Transverse colon (tissue), 4 donors: ENCODE results near the gene HLA-DRB1. TPM values are rescaled to one million over a fixed set of nuclear protein-coding genes. Genes with fewer than 3 reads are reported as not detected.
"Not testable (repeated sequence)": the region's sequence is repeated elsewhere in the genome, so short reads cannot be mapped to it uniquely, and the experiment has no call there.

Experiments used
- DNase-seq: peaks from one replicate; pipeline ENCODE4 v3.0.0-alpha.2; 2019
- H3K27ac ChIP-seq, 4 donors: fragments of 200-600 bp; sonication (generic); 2 replicates each; pipeline ENCODE4 v1.5.1; 2016 to 2018; ENCODE audit warnings: inconsistent platforms in 4 of 4
- H3K27me3 ChIP-seq: fragments of 200-600 bp; sonication (generic); 2 replicates; pipeline ENCODE4 v1.5.1; 2017; ENCODE audit warnings: inconsistent platforms
- H3K36me3 ChIP-seq, 4 donors: fragments of 200-600 bp; sonication (generic); 2 replicates each; pipeline ENCODE4 v1.5.1; 2017 to 2019; ENCODE audit warnings: inconsistent platforms in 4 of 4
- H3K4me1 ChIP-seq, 4 donors: fragments of 200-600 bp; sonication (generic); 2 replicates each; pipeline ENCODE4 v1.5.1; 2017 to 2020; ENCODE audit warnings: inconsistent platforms in 4 of 4
- H3K4me3 ChIP-seq, 4 donors: fragments of 200-600 bp; sonication (generic); 1 replicate in 1 of 4; 2 replicates in 3 of 4; pipeline versions ENCODE4 v1.5.1 to v1.6.1; 2017 to 2019; ENCODE audit warnings: inconsistent platforms in 4 of 4
- H3K9me3 ChIP-seq, 2 donors: fragments of 200-600 bp; sonication (generic); 2 replicates each; pipeline ENCODE4 v1.5.1; 2017 to 2019; ENCODE audit warnings: inconsistent platforms in 2 of 2
- CTCF ChIP-seq, 5 experiments: fragments of 200-600 bp in 3 of 5; fragments of 450-650 bp in 2 of 5; sonication (generic) in 3 of 5; IDR thresholded peaks; 1 replicate in 2 of 5; 2 replicates in 3 of 5; pipeline ENCODE4 v1.5.1; 2016 to 2017; ENCODE audit warnings: antibody characterized with exemption in 5 of 5, inconsistent platforms in 3 of 5, mild to moderate bottlenecking in 2 of 5, moderate library complexity in 1 of 5
- EP300 ChIP-seq: sonication (generic); formaldehyde crosslinking; IDR thresholded peaks from one replicate; pipeline ENCODE4 v1.6.1; 2017; ENCODE audit warnings: antibody characterized with exemption, low read depth
- POLR2A ChIP-seq: fragments of 450-650 bp; IDR thresholded peaks from one replicate; pipeline ENCODE4 v1.6.1; 2016; ENCODE audit warnings: antibody characterized with exemption, mild to moderate bottlenecking, moderate library complexity
- POLR2AphosphoS5 ChIP-seq, 3 donors: sonication (generic); formaldehyde crosslinking; IDR thresholded peaks; one replicate each; pipeline ENCODE4 v1.6.1; 2016; ENCODE audit warnings: antibody characterized with exemption in 3 of 3
- WGBS, 2 donors: methylation state at CpG; one replicate each; pipeline ENCODE4 v1.1.5; 2018; ENCODE audit warnings: low coverage in 1 of 2; 5-methylcytosine and 5-hydroxymethylcytosine counted together
- in situ Hi-C, 4 donors: fragments of 200-750 bp; cut with MboI; loops; one replicate each; pipeline versions ENCODE4 v1.15.0 to v1.15.1; 2017; ENCODE audit warnings: low sequenced_read_pairs in 3 of 4, low pct_ligation_motif_present in 1 of 4, low pct_unique_long_range_greater_than_20kb in 1 of 4
- intact Hi-C: fragments of 100-400 bp; cut with DNase I; formaldehyde crosslinking; loops from one replicate; pipeline ENCODE4 v1.15.1; 2023; ENCODE audit warnings: low total_unique reads
- total RNA-seq, 4 donors: library from RNA; depleted of rRNA; stranded (reverse); fragments of >200 nt; gene quantifications; one replicate each; pipeline ENCODE4 v1.1.0, GENCODE V29; 2016

The HLA-DRB1 gene
- total RNA-seq, 4 donors from 2014 or later: 7.9 to 23.8 (median 12.6) TPM

GRCh38 chr6:32581315-32582095 is 8.1 kb downstream of the HLA-DRB1 start:
- TF ChIP-seq EP300 (no peak), POLR2AphosphoS5 (IDR thresholded peaks at IDR 0.05) (no peak), POLR2A (no peak), CTCF (IDR thresholded peaks at IDR 0.05) (no peak)
- WGBS, 2 donors: 0 to 32% methylated on average over 1 to 7 of the region's 8 CpGs
- Histone ChIP-seq H3K27ac (no peak overlapping the region), H3K27me3 (no peaks in the 10 kb centered on the region), H3K4me1 (no peaks in the 10 kb centered on the region), H3K4me3 (no peak overlapping the region), H3K36me3 (no peaks in the 10 kb centered on the region), H3K9me3 (no peaks in the 10 kb centered on the region)
- intact Hi-C loops (no loop called here), in situ Hi-C loops (loop anchor here in 1 of 4 donors (25.0 kb wide), 1 partner anchor 94 kb away; no protein-coding TSS in a partner anchor)
- no peak for DNase-seq

GRCh38 chr6:32580593-32580992 is 9.1 kb downstream of the HLA-DRB1 start:
- in situ Hi-C loops: loop anchor here in 1 of 4 donors (25.0 kb wide), 1 partner anchor 93 kb away; no protein-coding TSS in a partner anchor
- H3K9me3 ChIP-seq: no peaks in the 10 kb centered on the region
- H3K36me3 ChIP-seq: no peaks in the 10 kb centered on the region
- 69 to 76% methylated on average over 4 of the region's 4 CpGs for WGBS, 2 donors
- DNase-seq: no peak
- no peaks in the 10 kb centered on the region for H3K27me3 ChIP-seq
- no peak for TF ChIP-seq POLR2A
- no peak for TF ChIP-seq CTCF (IDR thresholded peaks at IDR 0.05)
- no peak for TF ChIP-seq POLR2AphosphoS5 (IDR thresholded peaks at IDR 0.05)
- no peak for TF ChIP-seq EP300
- H3K27ac ChIP-seq: no peak overlapping the region
- no peaks in the 10 kb centered on the region for H3K4me1 ChIP-seq
- H3K4me3 ChIP-seq: no peak overlapping the region
- intact Hi-C loops: no loop called here

GRCh38 chr6:32578962-32579361 is 10.7 kb downstream of the HLA-DRB1 start:
- intact Hi-C loops: loop anchor here (10.0 kb wide), 1 partner anchor 94 kb away; no protein-coding TSS in a partner anchor
- Histone ChIP-seq H3K4me3 (no peak overlapping the region), H3K9me3 (no peaks in the 10 kb centered on the region), H3K4me1 (no peaks in the 10 kb centered on the region), H3K27me3 (no peaks in the 10 kb centered on the region), H3K27ac (no peak overlapping the region), H3K36me3 (no peaks in the 10 kb centered on the region)
- TF ChIP-seq POLR2AphosphoS5 (IDR thresholded peaks at IDR 0.05) (no peak), EP300 (no peak), POLR2A (no peak), CTCF (IDR thresholded peaks at IDR 0.05) (no peak)
- in situ Hi-C loops: loop anchor here in 2 of 4 donors (10.0 to 25.0 kb wide), 2 partner anchors 64 to 92 kb away; no protein-coding TSS in a partner anchor
- DNase-seq: no peak
- WGBS, 2 donors: 0 to 2% methylated on average over 2 to 3 of the region's 3 CpGs

- H3K36me3 ChIP-seq, DNase-seq, H3K4me3 ChIP-seq, H3K27ac ChIP-seq, H3K27me3 ChIP-seq, H3K9me3 ChIP-seq, H3K4me1 ChIP-seq: not testable (repeated sequence)
- intact Hi-C loops: loop anchor here (10.0 kb wide), 1 partner anchor 93 kb away; no protein-coding TSS in a partner anchor
- WGBS, 2 donors: 15 to 22% methylated on average over 5 of the region's 5 CpGs
- in situ Hi-C loops: loop anchor here in 2 of 4 donors (10.0 to 25.0 kb wide), 2 partner anchors 63 to 90 kb away; no protein-coding TSS in a partner anchor
These were observed 12.2 kb downstream of the HLA-DRB1 start for GRCh38 chr6:32577493-32577892.
